ENCODE data around the gene PCYT2. TPM values are rescaled to one million over a fixed set of nuclear protein-coding genes. Genes with fewer than 3 reads are reported as not detected.
"Not testable (repeated sequence)": the region's sequence is repeated elsewhere in the genome, so short reads cannot be mapped to it uniquely, and the experiment has no call there.

The PCYT2 gene
- 33.9 TPM for total RNA-seq
- long read RNA-seq, full-length matches to known transcripts = 129 of 157 reads
- long read RNA-seq, partial matches to known transcripts = 8 of 157 reads
- long read RNA-seq, other reads (novel, unspliced or antisense) = 20 of 157 reads

- peak; percentile 96 for DNase-seq (ENCODE audit: low spot score)
These were observed at the start of gene PCYT2 for GRCh38 chr17:81911277-81911961. TSS of gene PCYT2 (minus strand) at chr17:81911399. CDS start at chr17:81911355, 44 bp downstream.

- no peak for DNase-seq (ENCODE audit: low spot score)
These were observed 49.1 kb upstream of the PCYT2 start for GRCh38 chr17:81960130-81960958.

GRCh38 chr17:81959362-81960129, 48.3 kb upstream of the PCYT2 start:
- no peak for DNase-seq (ENCODE audit: low spot score)

DNA sequence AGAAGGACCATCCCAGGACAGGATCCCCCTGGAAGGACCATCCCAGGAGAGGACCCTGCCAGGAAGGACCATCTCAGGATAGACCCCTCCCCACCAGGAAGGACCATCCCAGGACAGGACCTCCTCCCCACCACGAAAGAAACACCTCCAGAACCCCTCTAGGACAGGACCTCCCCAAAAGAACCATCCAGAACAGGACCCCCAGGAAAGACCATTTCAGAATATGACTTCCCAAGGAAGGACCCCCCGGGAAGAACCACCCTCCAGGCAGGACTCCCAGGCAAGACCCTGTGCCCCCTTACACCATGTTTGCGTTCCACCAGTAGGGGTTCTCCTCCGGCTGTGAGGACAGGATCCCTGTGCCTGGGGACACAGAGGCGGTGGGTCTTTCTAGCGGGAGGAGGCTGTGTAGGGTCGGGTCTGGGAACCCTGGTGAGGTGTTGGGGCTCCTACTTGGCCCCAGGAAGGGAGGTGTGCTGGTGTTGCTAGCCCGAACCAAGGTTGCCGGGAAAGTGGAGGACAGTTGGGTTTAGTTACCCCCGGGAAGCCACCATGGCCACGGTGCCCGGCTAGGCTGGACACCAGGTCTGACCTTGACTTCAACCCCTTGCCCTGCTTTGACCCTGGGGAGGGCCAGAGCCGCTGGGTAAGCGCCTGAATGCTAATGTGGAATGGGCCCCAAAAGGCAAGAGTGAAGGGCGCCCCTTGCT, 47.6 kb upstream of the PCYT2 start:
- no peak for DNase-seq (ENCODE audit: low spot score)

DNA sequence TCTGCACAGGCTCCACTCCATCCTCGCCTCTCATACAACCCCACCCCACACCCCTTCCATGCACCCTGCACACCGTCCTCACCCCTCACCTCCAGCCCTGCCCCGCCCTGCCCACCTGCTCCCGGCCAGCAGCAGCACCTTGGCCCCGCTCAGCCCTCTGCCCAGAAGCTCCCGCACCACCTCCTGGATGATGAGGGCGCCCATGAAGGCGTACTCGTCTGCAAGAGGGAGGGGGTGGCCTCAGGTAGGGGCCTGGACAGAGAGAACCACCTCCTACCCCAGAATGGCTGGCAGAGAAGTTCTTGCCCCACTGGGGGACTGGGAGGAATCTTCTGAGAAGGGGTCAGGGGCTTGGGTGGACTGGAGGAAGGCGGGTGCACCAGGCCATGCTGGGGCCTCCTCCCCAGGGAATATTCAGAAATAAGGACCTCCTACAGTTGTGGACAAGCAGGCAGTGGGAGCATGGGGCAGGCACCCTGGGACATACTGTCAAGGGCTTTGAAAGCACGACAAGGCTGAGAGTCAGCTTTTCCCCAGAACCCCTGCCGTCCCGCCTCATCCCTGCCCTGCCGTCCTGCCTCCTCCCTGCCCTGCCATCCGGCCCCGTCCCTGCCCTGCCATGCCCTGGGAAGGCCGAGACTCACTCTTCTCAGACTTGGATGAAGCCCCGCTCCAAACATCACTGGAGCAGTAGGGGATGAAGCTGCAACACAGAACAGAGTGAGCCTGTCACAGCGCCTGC, 46.7 kb upstream of the PCYT2 start:
- DNase-seq (ENCODE audit: low spot score) = no peak

- no peak for DNase-seq (ENCODE audit: low spot score)
These were observed 45.7 kb upstream of the PCYT2 start for GRCh38 chr17:81956607-81957589.

- no peak for DNase-seq (ENCODE audit: low spot score)
These were observed 44.8 kb upstream of the PCYT2 start for GRCh38 chr17:81955756-81956544.

- DNase-seq (ENCODE audit: low spot score) = no peak
These were observed 44.0 kb upstream of the PCYT2 start for GRCh38 chr17:81955058-81955681.

- DNase-seq (ENCODE audit: low spot score) = no peak
These were observed 43.2 kb upstream of the PCYT2 start for GRCh38 chr17:81954131-81955057.

DNA sequence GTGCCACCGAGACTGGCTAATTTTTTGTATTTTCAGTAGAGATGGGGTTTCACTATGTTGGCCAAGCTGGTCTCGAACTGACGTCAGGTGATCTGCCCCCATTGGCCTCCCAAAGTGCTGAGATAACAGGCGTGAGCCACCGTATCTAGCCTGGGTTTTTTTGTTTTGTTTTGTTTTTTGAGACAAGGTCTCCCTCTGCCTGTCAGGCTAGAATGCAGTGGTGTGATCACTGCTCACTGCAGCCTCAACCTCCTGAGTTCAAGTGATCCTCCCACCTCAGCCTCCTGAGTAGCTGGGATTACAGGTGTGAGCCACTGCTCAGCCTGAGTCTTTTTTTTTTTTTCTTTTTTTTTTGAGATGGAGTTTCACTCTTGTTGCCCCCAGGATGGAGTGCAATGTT, 42.2 kb upstream of the PCYT2 start:
- DNase-seq (ENCODE audit: low spot score) = not testable (repeated sequence)

GRCh38 chr17:81952792-81953228, 41.6 kb upstream of the PCYT2 start:
- DNase-seq (ENCODE audit: low spot score) = no peak

GRCh38 chr17:81951785-81952684, 40.8 kb upstream of the PCYT2 start:
- DNase-seq (ENCODE audit: low spot score) = no peak

- DNase-seq (ENCODE audit: low spot score) = no peak
These were observed 39.3 kb upstream of the PCYT2 start for GRCh38 chr17:81950501-81950900.

GRCh38 chr17:81948635-81949378, 37.6 kb upstream of the PCYT2 start:
- DNase-seq (ENCODE audit: low spot score) = no peak

- DNase-seq (ENCODE audit: low spot score) = no peak
These were observed 36.0 kb upstream of the PCYT2 start, which contains the start of gene MYADML2 for GRCh38 chr17:81947189-81947588. TSS of gene MYADML2 (minus strand) at chr17:81947233. CDS start at chr17:81941741, 5,492 bp downstream.

Measured in mesenteric fat pad (tissue), 1 donor.